ENCODE data around the gene SGPL1.
"Not testable (repeated sequence)": the region's sequence is repeated elsewhere in the genome, so short reads cannot be mapped to it uniquely, and the experiment has no call there.

Gene SGPL1

GRCh38 chr10:70906953-70907636 lies 91.3 kb downstream of the SGPL1 start:
- no peak for DNase-seq (ENCODE audit: low spot score)

GRCh38 chr10:70907637-70908405 lies 92.1 kb downstream of the SGPL1 start:
- DNase-seq (ENCODE audit: low spot score), result no peak

- DNase-seq (ENCODE audit: low spot score), result no peak
Observed at GRCh38 chr10:70908406-70909296, 92.9 kb downstream of the SGPL1 start.

DNA sequence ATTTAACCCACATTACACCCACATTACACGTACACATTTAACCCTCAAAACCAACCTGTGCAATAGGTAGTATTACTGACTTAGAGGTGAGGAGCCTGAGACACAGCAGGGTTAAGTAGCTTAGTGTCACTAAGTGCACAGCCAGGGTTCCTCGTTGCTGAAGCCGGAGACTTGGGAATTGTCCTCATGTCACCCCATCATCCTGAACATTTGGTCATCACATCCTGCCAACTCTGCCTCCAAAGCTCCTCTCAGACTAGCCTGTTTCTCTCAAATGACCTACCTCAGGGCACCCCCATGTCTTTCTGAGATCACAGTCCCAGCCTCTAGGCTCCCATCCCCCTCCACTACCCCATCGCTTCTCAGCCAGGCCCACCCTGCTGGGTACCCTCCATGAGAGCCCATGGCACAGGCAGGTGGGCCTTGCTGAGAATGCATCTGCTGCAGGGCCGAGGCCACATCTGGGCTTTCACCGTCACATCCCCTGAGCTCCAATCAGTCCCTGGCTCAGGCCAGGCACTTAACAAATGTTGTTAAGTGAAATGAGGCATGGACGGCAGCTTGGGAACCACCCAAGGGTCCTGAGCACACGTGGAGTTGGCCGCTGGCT lies 93.7 kb downstream of the SGPL1 start:
- DNase-seq (ENCODE audit: low spot score), result no peak

DNA sequence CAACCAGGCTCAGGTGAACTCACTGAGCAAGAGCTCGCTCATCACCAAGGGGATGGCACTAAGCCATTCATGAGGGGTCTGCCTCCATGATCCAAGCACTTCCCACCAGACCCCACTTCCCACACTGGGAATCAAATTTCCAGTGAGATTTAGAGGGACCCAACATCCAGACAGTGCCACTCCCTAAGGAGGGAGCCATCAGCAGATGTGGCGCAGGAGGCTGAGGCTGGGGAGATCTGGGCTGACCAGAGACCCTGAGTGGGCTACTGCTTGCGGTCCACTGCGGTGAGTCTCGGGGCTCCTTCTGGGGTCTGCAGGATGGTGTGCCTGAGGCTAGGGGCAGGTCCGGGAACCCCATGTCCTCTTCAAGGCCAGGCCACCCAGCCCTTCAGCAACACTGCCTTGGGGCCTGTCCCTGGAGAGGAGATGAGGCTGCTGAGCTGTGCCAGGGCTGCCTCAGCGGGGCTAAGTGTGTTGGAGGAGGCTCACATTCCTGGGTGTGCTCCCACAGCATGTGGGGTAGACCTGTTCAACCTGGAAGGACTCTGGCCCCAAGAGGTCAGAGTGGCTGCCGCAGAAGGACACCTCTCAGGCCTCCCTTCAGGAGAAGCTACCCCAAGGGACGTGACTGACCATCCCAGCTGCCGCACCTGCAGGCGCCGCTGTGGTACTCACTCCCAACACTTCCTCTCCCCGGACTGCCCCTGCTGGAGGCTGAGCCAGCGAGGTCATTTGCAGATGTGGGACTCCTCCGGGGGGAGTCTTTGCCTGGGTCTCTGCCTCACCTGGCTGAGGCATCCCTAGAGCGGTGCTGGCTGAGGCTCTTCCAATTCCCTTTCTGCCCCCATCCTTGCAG lies 95.0 kb downstream of the SGPL1 start:
- no peak for DNase-seq (ENCODE audit: low spot score)

DNA sequence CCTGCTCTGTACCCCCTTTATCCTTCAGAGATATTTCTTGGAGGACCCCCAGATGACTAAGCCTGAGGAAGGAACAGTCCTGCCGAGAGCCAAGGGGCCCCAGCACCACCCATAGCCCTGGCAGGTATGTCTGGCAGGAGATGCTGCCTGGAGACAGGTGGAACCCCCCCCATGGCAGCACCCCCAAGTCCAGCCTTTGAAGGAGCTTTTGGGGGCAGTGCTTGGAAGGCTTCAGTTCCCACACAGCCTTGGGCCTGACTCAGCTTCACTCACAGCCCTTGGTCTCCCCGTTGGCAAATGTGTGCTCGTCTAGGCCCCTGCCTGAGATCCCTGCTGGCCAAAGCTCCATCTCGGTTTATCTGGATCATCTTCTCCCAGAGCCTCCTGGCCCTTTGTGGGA lies 95.6 kb downstream of the SGPL1 start:
- DNase-seq (ENCODE audit: low spot score), result no peak

GRCh38 chr10:70912556-70912955 lies 96.8 kb downstream of the SGPL1 start:
- DNase-seq (ENCODE audit: low spot score), result no peak

GRCh38 chr10:70913191-70913892 lies 97.6 kb downstream of the SGPL1 start:
- no peak for DNase-seq (ENCODE audit: low spot score)

GRCh38 chr10:70913893-70914240 lies 98.1 kb downstream of the SGPL1 start:
- DNase-seq (ENCODE audit: low spot score), result no peak

- no peak for DNase-seq (ENCODE audit: low spot score)
Observed at GRCh38 chr10:70914316-70914864, 98.6 kb downstream of the SGPL1 start.

- DNase-seq (ENCODE audit: low spot score), result no peak
Observed at GRCh38 chr10:70915206-70915605, 99.5 kb downstream of the SGPL1 start.

DNA sequence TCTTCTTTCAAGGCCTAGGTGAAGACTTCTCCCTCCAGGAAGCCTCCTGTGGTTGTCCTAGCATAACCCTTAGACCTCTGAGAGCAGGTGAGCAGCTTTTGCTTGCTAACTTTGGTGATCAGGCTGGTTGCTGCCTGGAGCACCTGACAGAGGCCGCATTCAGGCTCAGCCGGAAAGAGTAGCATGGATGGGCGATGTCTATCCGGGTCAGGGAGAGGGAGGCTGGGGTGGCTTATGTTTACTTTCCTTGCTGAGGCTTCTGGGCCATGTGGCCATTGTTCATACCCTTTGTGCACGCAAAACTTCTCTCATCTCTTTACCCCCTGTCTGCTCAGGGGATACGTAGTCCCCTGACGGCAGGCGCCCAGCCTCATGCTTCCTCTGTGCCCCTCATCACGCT lies 100.1 kb downstream of the SGPL1 start:
- DNase-seq (ENCODE audit: low spot score), result no peak

DNA sequence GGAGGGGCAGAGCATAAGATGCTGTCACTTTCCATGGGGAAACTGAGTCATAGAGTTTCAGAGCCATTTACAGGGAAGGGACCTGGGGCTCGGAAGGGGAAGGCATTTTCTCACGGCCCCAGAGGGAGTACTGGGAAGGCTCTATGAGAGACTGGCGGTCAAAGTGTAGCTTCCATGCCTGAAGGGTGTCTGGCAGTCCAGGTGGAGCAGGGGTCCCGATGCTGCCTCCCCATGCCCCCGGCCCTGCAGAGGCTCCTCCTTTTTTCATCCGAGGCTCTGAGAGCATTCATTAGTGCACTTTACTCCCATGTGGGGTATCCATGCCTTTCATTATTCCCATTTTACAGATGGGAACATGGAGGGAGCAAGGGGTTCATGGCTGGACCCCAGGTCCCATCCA lies 100.5 kb downstream of the SGPL1 start:
- DNase-seq (ENCODE audit: low spot score), result no peak

DNA sequence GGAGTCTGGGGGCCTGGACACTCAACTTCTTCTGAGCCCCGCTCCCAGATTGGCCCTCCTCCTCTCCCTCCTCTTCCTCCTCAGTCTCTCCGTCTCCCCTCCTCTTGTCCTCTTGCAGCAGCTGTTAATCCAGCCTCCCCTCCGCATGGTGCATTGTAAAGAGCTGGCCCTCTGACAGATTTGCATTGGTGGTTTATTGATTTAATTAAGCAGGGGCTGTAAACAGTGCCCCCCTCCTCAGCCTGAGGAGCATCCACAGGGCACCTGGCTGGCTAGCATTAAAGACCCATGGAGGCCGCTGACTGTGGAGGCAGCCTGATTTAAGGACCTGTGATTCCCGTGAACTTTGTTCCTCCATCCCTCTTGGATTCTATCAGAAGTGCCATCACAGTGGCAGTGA lies 101.5 kb downstream of the SGPL1 start:
- no peak for DNase-seq (ENCODE audit: low spot score)

- DNase-seq (ENCODE audit: low spot score), result no peak
Observed at GRCh38 chr10:70917635-70918034, 101.9 kb downstream of the SGPL1 start.

GRCh38 chr10:70918851-70919530 lies 103.2 kb downstream of the SGPL1 start:
- DNase-seq (ENCODE audit: low spot score), result no peak

GRCh38 chr10:70919906-70920305 lies 104.2 kb downstream of the SGPL1 start:
- DNase-seq (ENCODE audit: low spot score), result not testable (repeated sequence)

- DNase-seq (ENCODE audit: low spot score), result no peak
Observed at GRCh38 chr10:70920519-70920918, 104.8 kb downstream of the SGPL1 start.

DNA sequence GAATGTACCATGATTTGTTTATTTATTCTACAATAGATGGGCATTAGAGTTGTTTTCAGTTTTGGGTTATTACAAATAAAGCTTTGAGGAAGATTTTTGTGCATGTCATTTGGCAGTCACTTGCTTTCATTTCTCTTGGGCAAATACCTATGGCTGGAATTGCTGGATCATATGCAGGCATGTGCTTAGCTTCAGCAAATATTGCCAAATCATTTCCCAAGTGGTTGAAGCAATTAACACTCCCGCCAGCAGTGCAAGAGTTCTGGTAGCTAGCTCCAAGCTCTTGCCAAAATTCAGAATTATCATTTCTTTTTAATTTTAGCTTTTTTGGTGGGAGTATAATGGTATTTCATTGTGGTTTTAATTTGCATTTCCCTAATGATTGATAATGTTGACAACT lies 105.5 kb downstream of the SGPL1 start:
- no peak for DNase-seq (ENCODE audit: low spot score)

- no peak for DNase-seq (ENCODE audit: low spot score)
Observed at GRCh38 chr10:70923696-70924095, 107.9 kb downstream of the SGPL1 start.
